Tibial nerve (tissue), 3 donors: ENCODE results near the gene SNRNP35.

Experiments
- CTCF ChIP-seq, 5 experiments: fragments of 200-600 bp in 3 of 5; fragments of 450-650 bp in 2 of 5; sonication (generic) in 3 of 5; IDR thresholded peaks; one replicate each; pipeline ENCODE4 v1.5.1; 2016 to 2019; ENCODE audit warnings: antibody characterized with exemption in 5 of 5, mild to moderate bottlenecking in 3 of 5, moderate library complexity in 2 of 5
- POLR2A ChIP-seq, 2 donors: fragments of 450-650 bp; IDR thresholded peaks; one replicate each; pipeline ENCODE4 v1.6.1; 2017; ENCODE audit warnings: antibody characterized with exemption in 2 of 2, mild to moderate bottlenecking in 2 of 2, moderate library complexity in 2 of 2

GRCh38 chr12:123490089-123490488, 32.1 kb downstream of the SNRNP35 start:
- no peak for TF ChIP-seq CTCF (IDR thresholded peaks at IDR 0.05)
- TF ChIP-seq POLR2A (IDR thresholded peaks at IDR 0.05): no peak
